IMR-90 (cell line): ENCODE data around the gene DOCK10. TPM values are rescaled to one million over a fixed set of nuclear protein-coding genes. Genes with fewer than 3 reads are reported as not detected.

Experiments used
- ATAC-seq: fragments of 200-7000 bp; cut with Tn5 transposase; 2 replicates; pipeline ENCODE4 v1.9.1; 2020; ENCODE audit warnings: low read depth, mild to moderate bottlenecking, moderate library complexity
- BruUV-seq: library from RNA; stranded (reverse); fragments of 400-500 nt; replicated peaks from 2 replicates; lab custom pipeline; 2021; lab: Mats Ljungman, UMichigan
- CTCF ChIA-PET: fragments of 300-600 bp; formaldehyde crosslinking; extraction: SDS; loops from one replicate; lab custom pipeline; 2021; ENCODE audit warnings: antibody characterized with exemption; lab: Yijun Ruan, JAX
- POLR2A ChIA-PET: fragments of 300-600 bp; sonication (Branson Sonifier 250); formaldehyde crosslinking; loops from one replicate; lab custom pipeline; 2022; ENCODE audit warnings: antibody characterized with exemption; ENCODE audit not compliant: unreplicated experiment; lab: Charles Lee
- DNase-seq: peaks from one replicate; pipeline ENCODE4 v3.0.0; 2013
- H2AFZ ChIP-seq: replicated peaks from 2 replicates; pipeline ENCODE3; 2013; ENCODE audit warnings: low read length, mild to moderate bottlenecking; ENCODE audit not compliant: poor library complexity
- H2AK5ac ChIP-seq: 2 replicates; pipeline ENCODE4 v1.6.1; 2013; ENCODE audit warnings: low read depth, low read length, inconsistent platforms
- H2AK9ac ChIP-seq: replicated peaks from 2 replicates; pipeline ENCODE3; 2013; ENCODE audit warnings: mild to moderate bottlenecking, low read depth, low read length, moderate library complexity; ENCODE audit not compliant: poor library complexity
- H2BK120ac ChIP-seq: 2 replicates; pipeline ENCODE4 v1.6.1; 2013; ENCODE audit warnings: low read depth, low read length, inconsistent platforms
- H2BK15ac ChIP-seq: 3 replicates; pipeline ENCODE4 v1.6.1; 2013; ENCODE audit warnings: low read depth, low read length, inconsistent platforms
- H2BK20ac ChIP-seq: 2 replicates; pipeline ENCODE4 v1.6.1; 2013; ENCODE audit warnings: low read depth, mild to moderate bottlenecking, inconsistent platforms, low read length, moderate library complexity
- H2BK5ac ChIP-seq: 2 replicates; pipeline ENCODE4 v1.6.1; 2013; ENCODE audit warnings: mild to moderate bottlenecking, low read depth, low read length, inconsistent platforms; ENCODE audit not compliant: poor library complexity, severe bottlenecking
- H3K14ac ChIP-seq: replicated peaks from 2 replicates; pipeline ENCODE4 v1.6.1; 2013; ENCODE audit warnings: low read depth, low read length, inconsistent platforms
- H3K18ac ChIP-seq: 2 replicates; pipeline ENCODE4 v1.6.1; 2013; ENCODE audit warnings: low read depth, low read length, control low read depth
- H3K23ac ChIP-seq: 2 replicates; pipeline ENCODE4 v1.6.1; 2013; ENCODE audit warnings: low read depth, low read length, inconsistent platforms
- H3K27ac ChIP-seq: 2 replicates; pipeline ENCODE4 v1.5.1; 2013; ENCODE audit warnings: mild to moderate bottlenecking, control low read depth, low read length; ENCODE audit not compliant: insufficient read depth
- H3K27me3 ChIP-seq: 2 replicates; pipeline ENCODE4 v1.6.1; 2013; ENCODE audit warnings: low read length; ENCODE audit not compliant: control insufficient read depth, insufficient read depth
- H3K36me3 ChIP-seq: 2 replicates; pipeline ENCODE4 v1.6.1; 2013; ENCODE audit warnings: low read length, mixed read lengths; ENCODE audit not compliant: control insufficient read depth, insufficient read depth
- H3K4ac ChIP-seq: 2 replicates; pipeline ENCODE4 v1.6.1; 2013; ENCODE audit warnings: low read depth, low read length, inconsistent platforms
- H3K4me1 ChIP-seq: 2 replicates; pipeline ENCODE4 v1.6.1; 2013; ENCODE audit warnings: low read length, mixed read lengths; ENCODE audit not compliant: control insufficient read depth, insufficient read depth
- H3K4me2 ChIP-seq: 2 replicates; pipeline ENCODE4 v1.6.1; 2013; ENCODE audit warnings: low read depth, mild to moderate bottlenecking, control low read depth, low read length, moderate library complexity
- H3K4me3 ChIP-seq: 2 replicates; pipeline ENCODE4 v1.5.1; 2013; ENCODE audit warnings: low read depth, mild to moderate bottlenecking, control low read depth, low read length, moderate library complexity; ENCODE audit not compliant: insufficient read depth
- H3K56ac ChIP-seq: 2 replicates; pipeline ENCODE4 v1.6.1; 2013; ENCODE audit warnings: low read length, inconsistent platforms; ENCODE audit not compliant: insufficient read depth; ENCODE audit errors: extremely low read depth
- H3K79me1 ChIP-seq, 2 experiments: 2 replicates each; pipeline ENCODE4 v1.6.1; 2013; ENCODE audit warnings: low read length in 2 of 2, inconsistent platforms in 1 of 2, low read depth in 1 of 2
- H3K9ac ChIP-seq: 2 replicates; pipeline ENCODE4 v1.6.1; 2013; ENCODE audit warnings: low read depth, low read length, control low read depth
- H3K9me1 ChIP-seq: 2 replicates; pipeline ENCODE4 v1.6.1; 2013; ENCODE audit warnings: low read length, inconsistent platforms; ENCODE audit not compliant: insufficient read depth
- H3K9me3 ChIP-seq: 2 replicates; pipeline ENCODE4 v1.6.1; 2013; ENCODE audit warnings: low read length; ENCODE audit not compliant: control insufficient read depth, insufficient read depth
- H4K20me1 ChIP-seq: 2 replicates; pipeline ENCODE4 v1.6.1; 2013; ENCODE audit warnings: low read length, inconsistent platforms; ENCODE audit not compliant: insufficient read depth
- H4K5ac ChIP-seq: 2 replicates; pipeline ENCODE4 v1.6.1; 2013; ENCODE audit warnings: mild to moderate bottlenecking, low read depth, low read length, control low read depth
- H4K8ac ChIP-seq, 2 experiments: 2 replicates each; pipeline ENCODE4 v1.6.1; 2013; ENCODE audit warnings: low read depth in 2 of 2, low read length in 2 of 2, control low read depth in 1 of 2, inconsistent platforms in 1 of 2
- H4K91ac ChIP-seq: 2 replicates; pipeline ENCODE4 v1.6.1; 2013; ENCODE audit warnings: low read depth, low read length, inconsistent platforms; ENCODE audit not compliant: insufficient read depth
- BHLHE40 ChIP-seq: fragments of 150-350 bp; IDR thresholded peaks from 2 replicates; pipeline ENCODE4 v1.6.1; 2016; ENCODE audit warnings: mild to moderate bottlenecking, low read depth, low read length
- CEBPB ChIP-seq: IDR thresholded peaks from 2 replicates; pipeline ENCODE4 v1.6.1; 2012; ENCODE audit warnings: low read depth, low read length, improper control_type of control experiment
- CHD1 ChIP-seq: IDR thresholded peaks from 2 replicates; pipeline ENCODE4 v1.6.1; 2012; ENCODE audit warnings: low read depth, low read length, improper control_type of control experiment
- ELK1 ChIP-seq: fragments of 150-350 bp; IDR thresholded peaks from 2 replicates; pipeline ENCODE4 v1.6.1; 2016; ENCODE audit warnings: low read depth, mild to moderate bottlenecking, low read length, moderate library complexity, borderline replicate concordance
- FOS ChIP-seq: fragments of 150-350 bp; IDR thresholded peaks from 2 replicates; pipeline ENCODE4 v1.6.1; 2016; ENCODE audit warnings: low read depth, low read length
- MAFK ChIP-seq: IDR thresholded peaks from 2 replicates; pipeline ENCODE4 v1.6.1; 2012; ENCODE audit warnings: low read depth, low read length, improper control_type of control experiment
- MAZ ChIP-seq: IDR thresholded peaks from 2 replicates; pipeline ENCODE4 v1.6.1; 2012; ENCODE audit warnings: low read depth, mild to moderate bottlenecking, low read length, improper control_type of control experiment, moderate library complexity, borderline replicate concordance
- MXI1 ChIP-seq: IDR thresholded peaks from 2 replicates; pipeline ENCODE4 v1.6.1; 2012; ENCODE audit warnings: low read depth, mild to moderate bottlenecking, low read length, moderate library complexity, borderline replicate concordance
- NFE2L2 ChIP-seq: fragments of 150-350 bp; IDR thresholded peaks from 2 replicates; pipeline ENCODE4 v1.6.1; 2016; ENCODE audit warnings: low read depth, mild to moderate bottlenecking, low read length
- POLR2A ChIP-seq: IDR thresholded peaks from 2 replicates; pipeline ENCODE4 v1.6.1; 2012; ENCODE audit warnings: mild to moderate bottlenecking, low read depth, low read length
- RAD21 ChIP-seq: IDR thresholded peaks from 2 replicates; pipeline ENCODE4 v1.6.1; 2012; ENCODE audit warnings: low read length, improper control_type of control experiment
- RCOR1 ChIP-seq: IDR thresholded peaks from 2 replicates; pipeline ENCODE4 v1.6.1; 2012; ENCODE audit warnings: mild to moderate bottlenecking, low read length, improper control_type of control experiment; ENCODE audit not compliant: insufficient replicate concordance
- RFX5 ChIP-seq: IDR thresholded peaks from 2 replicates; pipeline ENCODE4 v1.8.0; 2012; ENCODE audit warnings: low read depth, mild to moderate bottlenecking, low read length, moderate library complexity
- SMC3 ChIP-seq: fragments of 150-350 bp; IDR thresholded peaks from 2 replicates; pipeline ENCODE4 v1.6.1; 2016; ENCODE audit warnings: low read depth, mild to moderate bottlenecking, antibody characterized with exemption, low read length, moderate library complexity
- USF2 ChIP-seq: fragments of 150-350 bp; IDR thresholded peaks from 2 replicates; pipeline ENCODE4 v1.6.1; 2017; ENCODE audit warnings: mild to moderate bottlenecking, antibody characterized with exemption, low read length, low read depth
- WGBS, 2 experiments: methylation state at CpG; one replicate each; pipeline versions ENCODE4 v1.1.5 to v1.1.7; 2013; ENCODE audit warnings: missing lambda C conversion rate in 2 of 2; ENCODE audit not compliant: insufficient read length in 1 of 2; ENCODE audit errors: extremely low coverage in 2 of 2; 5-methylcytosine and 5-hydroxymethylcytosine counted together
- dilution Hi-C: fragments of 300-500 bp; cut with HindIII; formaldehyde crosslinking; loops from one replicate; pipeline ENCODE4 v1.14.3; 2018; ENCODE audit warnings: low sequenced_read_pairs; ENCODE audit not compliant: unreplicated experiment
- in situ Hi-C: fragments of 300-500 bp; cut with MboI; formaldehyde crosslinking; loops from 3 replicates; pipeline ENCODE4 v1.14.3; 2019; ENCODE audit warnings: low sequenced_read_pairs, inconsistent platforms, mixed read lengths
- intact Hi-C: fragments of 100-400 bp; cut with micrococcal nuclease; formaldehyde crosslinking; loops from 2 replicates; pipeline ENCODE4 v1.10.0; 2022
- polyA plus RNA-seq, 3 experiments: library from polyadenylated mRNA; depleted of rRNA; stranded (reverse); fragments of >200 nt; gene quantifications; 2 replicates each; pipeline ENCODE4 v1.2.3, GENCODE V29; 2012; ENCODE audit warnings: low replicate concordance in 1 of 3
- total RNA-seq: library from RNA; depleted of rRNA; stranded (reverse); fragments of >200 nt; gene quantifications from 2 replicates; pipeline ENCODE4 v1.2.3, GENCODE V29; 2012
- TF ChIP-seq, protein P1 (sequence below): conservative IDR thresholded peaks from 2 replicates; pipeline ENCODE4 v1.5.1; 2012; ENCODE audit warnings: mild to moderate bottlenecking, low read depth, low read length, improper control_type of control experiment

The DOCK10 gene
- total and polyA plus RNA-seq, 2 of the 4 experiments (the other 2 are of a cell fraction): 58.6 to 75.3 TPM

DNA sequence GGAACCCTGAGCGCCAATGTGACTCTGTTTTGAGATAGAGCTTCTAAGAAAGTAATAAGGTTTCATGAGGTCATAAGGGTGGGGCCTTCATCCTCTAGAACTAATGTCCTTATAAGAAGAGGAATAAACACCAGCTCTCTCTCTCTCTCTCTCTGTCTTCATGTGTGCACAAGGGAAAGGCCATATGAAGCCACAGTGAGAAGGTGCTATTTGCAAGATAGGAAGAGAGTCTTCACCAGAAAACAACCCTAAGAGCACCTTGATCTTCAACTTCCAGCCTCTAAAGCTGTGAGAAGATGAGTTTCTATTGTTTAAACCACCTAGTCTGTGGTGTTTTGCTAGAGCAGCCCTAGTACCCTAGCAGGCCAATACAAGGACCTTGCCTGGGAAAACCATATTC lies 55.8 kb downstream of the DOCK10 start:
- Histone ChIP-seq H2AK9ac (no peak overlapping the region), H3K4ac (no peak overlapping the region), H3K4me3 (no peak overlapping the region), H4K20me1 (no peaks in the 10 kb centered on the region), H3K4me1 (peaks cover 13% of the 10 kb centered on the region), H3K27me3 (no peaks in the 10 kb centered on the region), H2BK120ac (no peak overlapping the region), H2BK15ac (no peak overlapping the region), H2BK20ac (no peak overlapping the region), H3K14ac (no peak overlapping the region), H3K18ac (no peak overlapping the region), H4K8ac (no peak overlapping the region), H3K9ac (no peak overlapping the region), H3K56ac (no peak overlapping the region), H3K36me3 (no peaks in the 10 kb centered on the region; the same call in 1 of the 2 replicates), H3K4me2 (no peak overlapping the region), H2AFZ (no peak overlapping the region), H3K9me1 (no peaks in the 10 kb centered on the region), H3K79me1 (peaks cover 9 to 47% of the 10 kb centered on the region in 2 experiments; a peak in 2 of 4 replicates), H4K5ac (no peak overlapping the region), H4K91ac (no peak overlapping the region), H3K27ac (no peak overlapping the region), H3K9me3 (no peaks in the 10 kb centered on the region), H2BK5ac (no peak overlapping the region), H2AK5ac (no peak overlapping the region), H3K23ac (no peak overlapping the region)
- dilution Hi-C loops: no loop called here
- intact Hi-C loops: no loop called here
- in situ Hi-C loops: no loop called here
- TF ChIP-seq, protein P1, sequence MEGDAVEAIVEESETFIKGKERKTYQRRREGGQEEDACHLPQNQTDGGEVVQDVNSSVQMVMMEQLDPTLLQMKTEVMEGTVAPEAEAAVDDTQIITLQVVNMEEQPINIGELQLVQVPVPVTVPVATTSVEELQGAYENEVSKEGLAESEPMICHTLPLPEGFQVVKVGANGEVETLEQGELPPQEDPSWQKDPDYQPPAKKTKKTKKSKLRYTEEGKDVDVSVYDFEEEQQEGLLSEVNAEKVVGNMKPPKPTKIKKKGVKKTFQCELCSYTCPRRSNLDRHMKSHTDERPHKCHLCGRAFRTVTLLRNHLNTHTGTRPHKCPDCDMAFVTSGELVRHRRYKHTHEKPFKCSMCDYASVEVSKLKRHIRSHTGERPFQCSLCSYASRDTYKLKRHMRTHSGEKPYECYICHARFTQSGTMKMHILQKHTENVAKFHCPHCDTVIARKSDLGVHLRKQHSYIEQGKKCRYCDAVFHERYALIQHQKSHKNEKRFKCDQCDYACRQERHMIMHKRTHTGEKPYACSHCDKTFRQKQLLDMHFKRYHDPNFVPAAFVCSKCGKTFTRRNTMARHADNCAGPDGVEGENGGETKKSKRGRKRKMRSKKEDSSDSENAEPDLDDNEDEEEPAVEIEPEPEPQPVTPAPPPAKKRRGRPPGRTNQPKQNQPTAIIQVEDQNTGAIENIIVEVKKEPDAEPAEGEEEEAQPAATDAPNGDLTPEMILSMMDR: no peak
- TF ChIP-seq MAFK (no peak), CHD1 (no peak), RFX5 (no peak), MAZ (no peak), NFE2L2 (no peak), RCOR1 (no peak), BHLHE40 (no peak), POLR2A (no peak), MXI1 (no peak), CEBPB (no peak), FOS (no peak), SMC3 (no peak), ELK1 (no peak), RAD21 (no peak), USF2 (no peak)
- CTCF ChIA-PET: interaction anchor here (0.8 kb wide), 1 partner anchor 673 kb away, joined by 3 read pairs; no protein-coding TSS in a partner anchor
- DNase-seq (no peak), ATAC-seq (no peak)
- no TSS peak for BruUV-seq
- POLR2A ChIA-PET: no interaction called here
- no CpG with 5 or more reads among the region's 1 CpG for WGBS, 2 experiments
